ENCODE results near the gene ATP2B3. TPM values are rescaled to one million over a fixed set of nuclear protein-coding genes. Genes with fewer than 3 reads are reported as not detected.

Gene ATP2B3
- total RNA-seq, 1 experiment from 2014 or later: 0.21 TPM

- no peaks in the 10 kb centered on the region for H3K27me3 ChIP-seq (ENCODE audit: control insufficient read depth, insufficient read depth, low read length)
- no peaks in the 10 kb centered on the region for H3K9me3 ChIP-seq (ENCODE audit: control insufficient read depth, insufficient read depth, low read depth, low read length)
- H3K36me3 ChIP-seq (ENCODE audit: control insufficient read depth, insufficient read depth, low read length): no peaks in the 10 kb centered on the region
- ChIA-PET POLR2A (interaction anchor here (0.6 kb wide), 1 partner anchor 63 kb away, joined by 4 read pairs; no protein-coding TSS in a partner anchor), CTCF (no interaction called here)
- BruUV-seq (replicated peaks): no TSS peak
- H3K4me1 ChIP-seq (ENCODE audit: control insufficient read depth, insufficient read depth, low read length): no peaks in the 10 kb centered on the region
- TF ChIP-seq TCF7L2 (IDR thresholded peaks at IDR 0.05; ENCODE audit: low read depth, low read length): no peak
- TF ChIP-seq, protein P1, sequence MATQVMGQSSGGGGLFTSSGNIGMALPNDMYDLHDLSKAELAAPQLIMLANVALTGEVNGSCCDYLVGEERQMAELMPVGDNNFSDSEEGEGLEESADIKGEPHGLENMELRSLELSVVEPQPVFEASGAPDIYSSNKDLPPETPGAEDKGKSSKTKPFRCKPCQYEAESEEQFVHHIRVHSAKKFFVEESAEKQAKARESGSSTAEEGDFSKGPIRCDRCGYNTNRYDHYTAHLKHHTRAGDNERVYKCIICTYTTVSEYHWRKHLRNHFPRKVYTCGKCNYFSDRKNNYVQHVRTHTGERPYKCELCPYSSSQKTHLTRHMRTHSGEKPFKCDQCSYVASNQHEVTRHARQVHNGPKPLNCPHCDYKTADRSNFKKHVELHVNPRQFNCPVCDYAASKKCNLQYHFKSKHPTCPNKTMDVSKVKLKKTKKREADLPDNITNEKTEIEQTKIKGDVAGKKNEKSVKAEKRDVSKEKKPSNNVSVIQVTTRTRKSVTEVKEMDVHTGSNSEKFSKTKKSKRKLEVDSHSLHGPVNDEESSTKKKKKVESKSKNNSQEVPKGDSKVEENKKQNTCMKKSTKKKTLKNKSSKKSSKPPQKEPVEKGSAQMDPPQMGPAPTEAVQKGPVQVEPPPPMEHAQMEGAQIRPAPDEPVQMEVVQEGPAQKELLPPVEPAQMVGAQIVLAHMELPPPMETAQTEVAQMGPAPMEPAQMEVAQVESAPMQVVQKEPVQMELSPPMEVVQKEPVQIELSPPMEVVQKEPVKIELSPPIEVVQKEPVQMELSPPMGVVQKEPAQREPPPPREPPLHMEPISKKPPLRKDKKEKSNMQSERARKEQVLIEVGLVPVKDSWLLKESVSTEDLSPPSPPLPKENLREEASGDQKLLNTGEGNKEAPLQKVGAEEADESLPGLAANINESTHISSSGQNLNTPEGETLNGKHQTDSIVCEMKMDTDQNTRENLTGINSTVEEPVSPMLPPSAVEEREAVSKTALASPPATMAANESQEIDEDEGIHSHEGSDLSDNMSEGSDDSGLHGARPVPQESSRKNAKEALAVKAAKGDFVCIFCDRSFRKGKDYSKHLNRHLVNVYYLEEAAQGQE (IDR thresholded peaks at IDR 0.05; ENCODE audit: insufficient read depth in 1 of 2, low read depth in 2 of 2, low read length in 1 of 2): no peak
- no peak for TF ChIP-seq SIN3A (IDR thresholded peaks at IDR 0.05; ENCODE audit: borderline replicate concordance, insufficient read depth, low read depth, low read length)
- TF ChIP-seq, protein P2, sequence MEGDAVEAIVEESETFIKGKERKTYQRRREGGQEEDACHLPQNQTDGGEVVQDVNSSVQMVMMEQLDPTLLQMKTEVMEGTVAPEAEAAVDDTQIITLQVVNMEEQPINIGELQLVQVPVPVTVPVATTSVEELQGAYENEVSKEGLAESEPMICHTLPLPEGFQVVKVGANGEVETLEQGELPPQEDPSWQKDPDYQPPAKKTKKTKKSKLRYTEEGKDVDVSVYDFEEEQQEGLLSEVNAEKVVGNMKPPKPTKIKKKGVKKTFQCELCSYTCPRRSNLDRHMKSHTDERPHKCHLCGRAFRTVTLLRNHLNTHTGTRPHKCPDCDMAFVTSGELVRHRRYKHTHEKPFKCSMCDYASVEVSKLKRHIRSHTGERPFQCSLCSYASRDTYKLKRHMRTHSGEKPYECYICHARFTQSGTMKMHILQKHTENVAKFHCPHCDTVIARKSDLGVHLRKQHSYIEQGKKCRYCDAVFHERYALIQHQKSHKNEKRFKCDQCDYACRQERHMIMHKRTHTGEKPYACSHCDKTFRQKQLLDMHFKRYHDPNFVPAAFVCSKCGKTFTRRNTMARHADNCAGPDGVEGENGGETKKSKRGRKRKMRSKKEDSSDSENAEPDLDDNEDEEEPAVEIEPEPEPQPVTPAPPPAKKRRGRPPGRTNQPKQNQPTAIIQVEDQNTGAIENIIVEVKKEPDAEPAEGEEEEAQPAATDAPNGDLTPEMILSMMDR (IDR thresholded peaks at IDR 0.05): no peak
- no peak for TF ChIP-seq POLR2AphosphoS5 (IDR thresholded peaks at IDR 0.05; ENCODE audit: low read depth, low read length)
- no peak for DNase-seq (ENCODE audit: low read depth, low spot score)
- H3K4me3 ChIP-seq (ENCODE audit: low read depth in 2 of 2, low read length in 2 of 2): no peak overlapping the region
- ATAC-seq: no peak; the same call in 1 of the 2 replicates
- intact Hi-C loops (cut with micrococcal nuclease; ENCODE audit: unreplicated experiment): no loop called here
- in situ Hi-C loops (cut with HindIII; ENCODE audit: low pct_unique_long_range_greater_than_20kb, low sequenced_read_pairs): no loop called here
- H3K27ac ChIP-seq (ENCODE audit: low read length): no peak overlapping the region
These were observed 107.0 kb downstream of the ATP2B3 start for GRCh38 chrX:153624196-153625091.

- Histone ChIP-seq H3K27me3 (ENCODE audit: control insufficient read depth, insufficient read depth, low read length) (no peaks in the 10 kb centered on the region), H3K27ac (ENCODE audit: low read length) (no peak overlapping the region), H3K4me1 (ENCODE audit: control insufficient read depth, insufficient read depth, low read length) (no peaks in the 10 kb centered on the region), H3K4me3 (ENCODE audit: low read depth in 2 of 2, low read length in 2 of 2) (no peak overlapping the region), H3K9me3 (ENCODE audit: control insufficient read depth, insufficient read depth, low read depth, low read length) (no peaks in the 10 kb centered on the region), H3K36me3 (ENCODE audit: control insufficient read depth, insufficient read depth, low read length) (no peaks in the 10 kb centered on the region)
- no peak for ATAC-seq
- DNase-seq (ENCODE audit: low read depth, low spot score): no peak
- TF ChIP-seq TCF7L2 (IDR thresholded peaks at IDR 0.05; ENCODE audit: low read depth, low read length): no peak
- TF ChIP-seq, protein P1 (IDR thresholded peaks at IDR 0.05; ENCODE audit: insufficient read depth in 1 of 2, low read depth in 2 of 2, low read length in 1 of 2): no peak
- TF ChIP-seq, protein P2 (IDR thresholded peaks at IDR 0.05): no peak
- no peak for TF ChIP-seq SIN3A (IDR thresholded peaks at IDR 0.05; ENCODE audit: borderline replicate concordance, insufficient read depth, low read depth, low read length)
- no peak for TF ChIP-seq POLR2AphosphoS5 (IDR thresholded peaks at IDR 0.05; ENCODE audit: low read depth, low read length)
- no TSS peak for BruUV-seq (replicated peaks)
- CTCF ChIA-PET: no interaction called here
- in situ Hi-C loops (cut with HindIII; ENCODE audit: low pct_unique_long_range_greater_than_20kb, low sequenced_read_pairs): no loop called here
- POLR2A ChIA-PET: interaction anchor here (0.6 kb wide), 1 partner anchor 64 kb away, joined by 4 read pairs; no protein-coding TSS in a partner anchor
- intact Hi-C loops (cut with micrococcal nuclease; ENCODE audit: unreplicated experiment): no loop called here
These were observed 108.0 kb downstream of the ATP2B3 start for GRCh38 chrX:153625271-153626024.

Measured in Panc1 (cell line).